HL-60 (cell line): ENCODE measurements around the gene CABP7.

Source experiments
- DNase-seq, 2 experiments: peaks; one replicate each; pipeline ENCODE4 v3.0.0-alpha.2; 2010 to 2020; ENCODE audit warnings: low read depth in 1 of 2, low spot score in 1 of 2
- H3K27ac ChIP-seq: fragments of 250-450 bp; sonication (Bioruptor Pico); replicated peaks from 2 replicates; pipeline ENCODE4 v1.5.1; 2020; ENCODE audit warnings: mild to moderate bottlenecking, moderate library complexity
- H3K27me3 ChIP-seq: fragments of 250-450 bp; sonication (Bioruptor Pico); 2 replicates; pipeline ENCODE4 v1.5.1; 2021; ENCODE audit warnings: mild to moderate bottlenecking, moderate library complexity; ENCODE audit not compliant: insufficient read depth, poor library complexity, severe bottlenecking
- H3K4me3 ChIP-seq: replicated peaks from 2 replicates; pipeline ENCODE4 v1.5.1; 2011; ENCODE audit warnings: mild to moderate bottlenecking, control low read depth, low read length; ENCODE audit not compliant: insufficient read depth
- CTCF ChIP-seq: IDR thresholded peaks from one replicate; pipeline ENCODE4 v1.5.1; 2011; ENCODE audit warnings: low read length, control low read depth, inconsistent platforms; ENCODE audit not compliant: insufficient read depth
- GABPA ChIP-seq: IDR thresholded peaks from 2 replicates; pipeline ENCODE4 v1.6.1; 2012; ENCODE audit warnings: low read depth
- POLR2AphosphoS5 ChIP-seq: IDR thresholded peaks from 2 replicates; pipeline ENCODE4 v1.6.1; 2012; ENCODE audit warnings: low read depth
- SPI1 ChIP-seq: IDR thresholded peaks from 2 replicates; pipeline ENCODE4 v1.6.1; 2012; ENCODE audit warnings: low read depth, mild to moderate bottlenecking, borderline replicate concordance
- TF ChIP-seq, protein P1 (sequence below): IDR thresholded peaks from 2 replicates; pipeline ENCODE4 v1.6.1; 2012; ENCODE audit warnings: low read depth; ENCODE audit not compliant: insufficient replicate concordance

The CABP7 gene

DNA sequence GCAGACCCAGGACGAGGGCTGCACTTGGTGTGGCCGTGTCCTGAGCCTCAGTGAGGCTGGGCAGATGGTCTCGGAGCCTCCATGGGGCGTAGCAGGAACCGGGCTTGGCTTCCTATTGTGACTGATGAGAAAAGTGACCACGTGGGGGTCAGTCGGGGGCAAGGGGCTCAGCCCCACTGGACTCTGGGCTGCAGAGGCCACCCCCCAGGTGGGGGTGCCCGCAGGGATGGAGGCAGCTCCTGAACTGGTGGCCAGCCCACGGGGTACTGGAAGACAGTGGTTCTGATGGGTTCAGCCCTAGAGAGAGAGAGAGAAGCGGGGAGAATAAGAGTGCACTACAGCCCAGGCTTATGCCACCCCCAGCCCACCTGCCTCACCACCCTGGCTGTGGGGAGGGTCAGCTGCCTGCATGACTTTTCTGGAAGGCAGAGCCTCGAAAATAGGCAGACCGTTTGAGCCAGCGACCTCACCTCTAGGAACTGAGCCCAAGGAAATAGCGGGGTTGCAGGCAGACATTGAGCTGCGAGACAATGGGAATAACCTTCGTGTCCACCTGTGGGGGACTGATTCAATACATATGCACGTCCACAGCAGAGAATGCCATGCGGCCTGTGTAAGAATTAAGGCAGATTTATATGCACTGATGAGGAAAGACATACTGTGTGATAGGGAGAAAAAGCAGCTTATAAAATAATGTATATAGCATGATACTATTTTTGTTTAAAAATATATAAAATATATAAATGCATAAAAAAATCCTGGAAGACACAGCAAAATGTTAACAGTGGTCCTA is 11.5 kb downstream of the CABP7 start:
- Histone ChIP-seq H3K27ac (no peak overlapping the region), H3K4me3 (no peak overlapping the region), H3K27me3 (no peaks in the 10 kb centered on the region)
- TF ChIP-seq SPI1 = no peak
- TF ChIP-seq CTCF = no peak
- no peak for TF ChIP-seq POLR2AphosphoS5
- TF ChIP-seq, protein P1, sequence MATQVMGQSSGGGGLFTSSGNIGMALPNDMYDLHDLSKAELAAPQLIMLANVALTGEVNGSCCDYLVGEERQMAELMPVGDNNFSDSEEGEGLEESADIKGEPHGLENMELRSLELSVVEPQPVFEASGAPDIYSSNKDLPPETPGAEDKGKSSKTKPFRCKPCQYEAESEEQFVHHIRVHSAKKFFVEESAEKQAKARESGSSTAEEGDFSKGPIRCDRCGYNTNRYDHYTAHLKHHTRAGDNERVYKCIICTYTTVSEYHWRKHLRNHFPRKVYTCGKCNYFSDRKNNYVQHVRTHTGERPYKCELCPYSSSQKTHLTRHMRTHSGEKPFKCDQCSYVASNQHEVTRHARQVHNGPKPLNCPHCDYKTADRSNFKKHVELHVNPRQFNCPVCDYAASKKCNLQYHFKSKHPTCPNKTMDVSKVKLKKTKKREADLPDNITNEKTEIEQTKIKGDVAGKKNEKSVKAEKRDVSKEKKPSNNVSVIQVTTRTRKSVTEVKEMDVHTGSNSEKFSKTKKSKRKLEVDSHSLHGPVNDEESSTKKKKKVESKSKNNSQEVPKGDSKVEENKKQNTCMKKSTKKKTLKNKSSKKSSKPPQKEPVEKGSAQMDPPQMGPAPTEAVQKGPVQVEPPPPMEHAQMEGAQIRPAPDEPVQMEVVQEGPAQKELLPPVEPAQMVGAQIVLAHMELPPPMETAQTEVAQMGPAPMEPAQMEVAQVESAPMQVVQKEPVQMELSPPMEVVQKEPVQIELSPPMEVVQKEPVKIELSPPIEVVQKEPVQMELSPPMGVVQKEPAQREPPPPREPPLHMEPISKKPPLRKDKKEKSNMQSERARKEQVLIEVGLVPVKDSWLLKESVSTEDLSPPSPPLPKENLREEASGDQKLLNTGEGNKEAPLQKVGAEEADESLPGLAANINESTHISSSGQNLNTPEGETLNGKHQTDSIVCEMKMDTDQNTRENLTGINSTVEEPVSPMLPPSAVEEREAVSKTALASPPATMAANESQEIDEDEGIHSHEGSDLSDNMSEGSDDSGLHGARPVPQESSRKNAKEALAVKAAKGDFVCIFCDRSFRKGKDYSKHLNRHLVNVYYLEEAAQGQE = no peak
- TF ChIP-seq GABPA = no peak
- DNase-seq = no peak

DNA sequence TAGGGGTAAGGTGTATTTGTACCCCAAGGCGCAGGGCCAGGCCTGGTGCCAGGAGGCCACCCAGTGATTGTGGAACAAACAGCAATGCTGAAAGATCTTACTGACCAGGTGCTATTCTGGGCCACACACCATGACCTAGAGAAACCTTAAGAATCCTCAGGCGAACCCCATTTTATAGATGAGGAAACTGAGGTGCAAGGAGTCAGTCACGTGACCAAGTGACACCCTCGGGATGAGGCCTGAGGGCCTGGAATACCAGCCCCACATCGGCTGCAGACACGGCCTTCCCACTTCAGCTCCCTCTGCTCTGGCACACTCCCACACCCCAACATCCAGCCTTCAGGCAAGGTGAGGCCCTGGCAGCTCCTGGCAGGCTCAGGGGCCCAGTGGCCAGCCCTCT is 13.1 kb downstream of the CABP7 start:
- no peaks in the 10 kb centered on the region for H3K27me3 ChIP-seq
- H3K4me3 ChIP-seq = no peak overlapping the region
- DNase-seq = no peak
- no peak overlapping the region for H3K27ac ChIP-seq
- TF ChIP-seq POLR2AphosphoS5 = no peak
- TF ChIP-seq CTCF = no peak
- no peak for TF ChIP-seq SPI1
- TF ChIP-seq, protein P1 = no peak
- no peak for TF ChIP-seq GABPA

DNA sequence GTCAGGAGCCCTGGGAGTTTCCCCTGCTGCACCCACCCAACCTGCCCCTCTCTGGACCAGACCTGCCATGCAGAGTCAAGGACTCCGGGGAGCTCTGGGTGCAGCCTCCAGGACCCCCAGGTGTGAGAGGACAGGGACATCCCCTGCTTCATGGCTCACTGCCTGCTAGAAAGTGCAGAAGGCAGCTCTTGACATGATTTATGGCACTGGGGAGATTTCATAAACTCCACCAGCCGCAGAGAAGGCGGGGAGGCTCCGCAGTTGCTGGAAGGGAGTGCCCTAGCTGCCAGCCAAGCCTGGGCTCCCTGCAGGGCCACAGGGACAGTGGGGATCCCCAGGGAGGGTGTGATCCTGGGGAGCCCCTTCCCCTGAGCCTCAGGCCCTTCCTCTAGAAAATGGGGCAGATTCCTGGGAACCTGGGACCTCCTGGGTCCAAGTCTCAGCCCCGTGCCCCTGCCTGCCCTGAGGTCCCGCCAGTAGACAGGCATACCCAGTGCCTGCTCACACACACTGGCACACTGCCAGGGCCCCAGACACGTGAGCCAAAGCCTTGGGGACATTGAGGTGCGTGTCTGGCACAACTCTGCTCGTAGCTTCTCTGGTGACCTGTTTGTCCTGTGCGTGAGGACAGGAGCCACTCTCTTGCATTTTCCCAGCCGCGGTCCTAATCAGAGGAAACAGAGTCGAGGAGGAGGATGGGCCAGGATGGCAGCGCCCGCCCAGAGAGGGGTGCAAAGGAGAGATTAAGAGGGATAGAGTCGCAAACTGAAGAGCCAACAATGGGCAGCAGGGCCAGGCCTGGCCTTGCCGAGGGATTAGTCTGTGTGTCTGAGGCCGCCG is 13.8 kb downstream of the CABP7 start:
- no peak overlapping the region for H3K4me3 ChIP-seq
- no peak overlapping the region for H3K27ac ChIP-seq
- no peak for DNase-seq
- TF ChIP-seq SPI1 (no peak), GABPA (no peak), CTCF (no peak), POLR2AphosphoS5 (no peak)
- TF ChIP-seq, protein P1 = no peak
- no peaks in the 10 kb centered on the region for H3K27me3 ChIP-seq
